WERI-Rb-1 (cell line): ENCODE data around the gene UNC13C.
A peak's percentile ranks its signal among the peaks of the same experiment; 100 is the strongest.

Source experiments
- DNase-seq: peaks from one replicate; pipeline ENCODE4 v3.0.0-alpha.2; 2020
- H3K27ac ChIP-seq: fragments of 250-450 bp; sonication (Bioruptor Pico); 2 replicates; pipeline ENCODE4 v1.5.1; 2020; ENCODE audit warnings: mild to moderate bottlenecking, moderate library complexity
- H3K27me3 ChIP-seq: fragments of 250-450 bp; sonication (Bioruptor Pico); 2 replicates; pipeline ENCODE4 v1.5.1; 2021; ENCODE audit warnings: mild to moderate bottlenecking, low read depth, moderate library complexity; ENCODE audit not compliant: insufficient read depth, severe bottlenecking
- H3K36me3 ChIP-seq: fragments of 250-450 bp; sonication (Bioruptor Pico); 2 replicates; pipeline ENCODE4 v1.5.1; 2020; ENCODE audit warnings: mild to moderate bottlenecking, moderate library complexity
- H3K4me3 ChIP-seq: 2 replicates; pipeline ENCODE4 v1.5.1; 2011; ENCODE audit warnings: low read depth, mild to moderate bottlenecking, control low read depth, low read length
- H3K9me3 ChIP-seq: fragments of 250-450 bp; sonication (Bioruptor Pico); 2 replicates; pipeline ENCODE4 v1.5.1; 2021; ENCODE audit warnings: mild to moderate bottlenecking, moderate library complexity; ENCODE audit not compliant: severe bottlenecking
- CTCF ChIP-seq: IDR thresholded peaks from 2 replicates; pipeline ENCODE4 v1.5.1; 2011; ENCODE audit warnings: low read depth, mild to moderate bottlenecking, control low read depth, inconsistent platforms, low read length

Gene UNC13C

GRCh38 chr15:53963801-53964200 lies 14.4 kb upstream of the UNC13C start:
- H3K9me3 ChIP-seq = no peaks in the 10 kb centered on the region
- H3K36me3 ChIP-seq = no peaks in the 10 kb centered on the region
- H3K27ac ChIP-seq = no peak overlapping the region
- H3K27me3 ChIP-seq = peaks cover 4% of the 10 kb centered on the region
- no peak overlapping the region for H3K4me3 ChIP-seq
- no peak for TF ChIP-seq CTCF
- DNase-seq = no peak

- Histone ChIP-seq H3K36me3 (no peaks in the 10 kb centered on the region), H3K27ac (no peak overlapping the region), H3K4me3 (no peak overlapping the region), H3K9me3 (no peaks in the 10 kb centered on the region), H3K27me3 (peaks cover 13% of the 10 kb centered on the region)
- no peak for DNase-seq
- TF ChIP-seq CTCF = no peak
Measured at GRCh38 chr15:53974121-53974520, 4.1 kb upstream of the UNC13C start.

GRCh38 chr15:53974813-53975212 lies 3.4 kb upstream of the UNC13C start:
- peaks cover 15% of the 10 kb centered on the region for H3K27me3 ChIP-seq
- no peak for DNase-seq
- no peak for TF ChIP-seq CTCF

GRCh38 chr15:53976844-53977392 lies 1.3 kb upstream of the UNC13C start:
- Histone ChIP-seq H3K4me3 (no peak overlapping the region), H3K9me3 (no peaks in the 10 kb centered on the region), H3K27me3 (peaks cover 20% of the 10 kb centered on the region), H3K36me3 (no peaks in the 10 kb centered on the region), H3K27ac (no peak overlapping the region)
- peak; percentile 65 for DNase-seq
- TF ChIP-seq CTCF = peak; percentile 67

More at GRCh38 chr15:53974813-53975212, 3.4 kb upstream of the UNC13C start:
- H3K27ac ChIP-seq = no peak overlapping the region
- no peak overlapping the region for H3K4me3 ChIP-seq
- no peaks in the 10 kb centered on the region for H3K36me3 ChIP-seq
- H3K9me3 ChIP-seq = no peaks in the 10 kb centered on the region

DNA sequence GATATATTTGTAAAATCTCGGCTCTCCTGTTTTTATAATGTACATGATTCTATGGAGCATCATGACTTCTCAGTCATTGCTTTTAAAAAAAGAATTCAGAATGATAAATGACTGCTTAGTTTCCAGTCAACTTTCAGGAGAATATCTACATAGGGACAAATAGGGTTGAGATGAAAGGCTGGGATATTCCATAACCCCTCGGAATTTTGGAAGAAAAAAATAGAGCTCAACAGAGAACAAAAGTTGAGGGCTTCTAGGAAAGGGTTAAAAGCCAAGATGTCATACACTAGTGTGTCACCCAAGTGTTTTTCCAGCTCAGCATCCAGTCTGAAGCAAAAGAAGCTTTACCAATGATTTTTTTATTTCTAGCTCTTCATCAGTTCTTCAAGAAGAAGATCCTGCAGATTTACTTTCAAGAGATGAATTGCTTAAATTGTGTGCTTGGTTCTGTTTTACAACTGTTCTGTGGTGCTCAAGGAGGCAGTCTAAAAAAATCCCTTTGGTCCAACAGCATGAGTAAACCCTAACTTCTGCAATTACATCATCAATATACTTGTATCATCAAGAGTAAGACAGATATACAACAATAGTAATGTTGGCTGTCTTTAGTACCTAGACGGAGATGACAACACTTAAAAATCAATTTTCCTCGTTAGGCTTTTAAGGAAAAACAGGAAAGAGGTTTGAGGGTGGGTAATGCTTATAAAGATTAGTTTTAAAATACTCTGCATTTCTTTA lies 979 bp downstream of the UNC13C start:
- Histone ChIP-seq H3K27me3 (peaks cover 20% of the 10 kb centered on the region), H3K27ac (no peak overlapping the region), H3K4me3 (no peak overlapping the region), H3K9me3 (no peaks in the 10 kb centered on the region), H3K36me3 (no peaks in the 10 kb centered on the region)
- no peak for TF ChIP-seq CTCF
- no peak for DNase-seq
